ENCODE data around the gene PRSS21.

GRCh38 chr16:2816751-2817339 is at the start of gene PRSS21:
- TF ChIP-seq EZH2 (IDR thresholded peaks at IDR 0.05; ENCODE audit: insufficient read depth, poor library complexity, severe bottlenecking), result no peak
- no peak for TF ChIP-seq EZH2phosphoT487 (IDR thresholded peaks at IDR 0.05; ENCODE audit: insufficient read depth, low read depth)
